IgD-negative memory B cell (primary cell): ENCODE results near the gene DDX28. TPM values are rescaled to one million over a fixed set of nuclear protein-coding genes. Genes with fewer than 3 reads are reported as not detected.
"Not testable (repeated sequence)": the region's sequence is repeated elsewhere in the genome, so short reads cannot be mapped to it uniquely, and the experiment has no call there.

Experiments used
- H3K27ac Mint-ChIP-seq, 3 donors: one replicate each; pipeline ENCODE4 v1.8.0; 2020 to 2022; ENCODE audit warnings: mild to moderate bottlenecking in 3 of 3, mixed read lengths in 3 of 3, moderate library complexity in 1 of 3
- H3K27me3 Mint-ChIP-seq: one replicate; pipeline ENCODE4 v1.8.0; 2021; ENCODE audit warnings: mixed read lengths
- H3K36me3 Mint-ChIP-seq: one replicate; pipeline ENCODE4 v1.8.0; 2020; ENCODE audit warnings: mild to moderate bottlenecking, mixed read lengths
- H3K4me1 Mint-ChIP-seq, 3 donors: one replicate each; pipeline ENCODE4 v1.8.0; 2020 to 2022; ENCODE audit warnings: mixed read lengths in 3 of 3, mild to moderate bottlenecking in 1 of 3
- H3K4me3 Mint-ChIP-seq, 4 donors: one replicate each; pipeline ENCODE4 v1.8.0; 2020 to 2022; ENCODE audit warnings: mild to moderate bottlenecking in 4 of 4, mixed read lengths in 4 of 4, moderate library complexity in 3 of 4
- H3K9me3 Mint-ChIP-seq, 3 donors: one replicate each; pipeline ENCODE4 v1.8.0; 2020 to 2021; ENCODE audit warnings: mixed read lengths in 3 of 3, mild to moderate bottlenecking in 1 of 3
- polyA plus RNA-seq: library from polyadenylated mRNA; unstranded; fragments of 300-500 nt; fragmentation: Illumina TruSeq; gene quantifications from one replicate; pipeline ENCODE4 v1.2.3, GENCODE V29; 2021

DDX28 gene
- polyA plus RNA-seq, 1 donor from 2014 or later, result 35.8 TPM

- no peaks in the 10 kb centered on the region for H3K27me3 Mint-ChIP-seq
- no peak within 1 kb of the TSS for H3K4me3 Mint-ChIP-seq
- H3K9me3 Mint-ChIP-seq, result no peaks in the 10 kb centered on the region
- no peaks in the 10 kb centered on the region for H3K36me3 Mint-ChIP-seq
- peaks cover 4 to 5% (median 5%) of the 10 kb centered on the region in 3 donors for H3K4me1 Mint-ChIP-seq
- H3K27ac Mint-ChIP-seq, result peak within 1 kb of the TSS in 1 of 3 donors; percentile 33
Measured at GRCh38 chr16:68015681-68016080, 7.4 kb downstream of the DDX28 start, which contains the start of gene DPEP2NB. Gene DPEP2NB (minus strand): TSS chr16:68015911. CDS start chr16:68015770, 141 bp downstream.

DNA sequence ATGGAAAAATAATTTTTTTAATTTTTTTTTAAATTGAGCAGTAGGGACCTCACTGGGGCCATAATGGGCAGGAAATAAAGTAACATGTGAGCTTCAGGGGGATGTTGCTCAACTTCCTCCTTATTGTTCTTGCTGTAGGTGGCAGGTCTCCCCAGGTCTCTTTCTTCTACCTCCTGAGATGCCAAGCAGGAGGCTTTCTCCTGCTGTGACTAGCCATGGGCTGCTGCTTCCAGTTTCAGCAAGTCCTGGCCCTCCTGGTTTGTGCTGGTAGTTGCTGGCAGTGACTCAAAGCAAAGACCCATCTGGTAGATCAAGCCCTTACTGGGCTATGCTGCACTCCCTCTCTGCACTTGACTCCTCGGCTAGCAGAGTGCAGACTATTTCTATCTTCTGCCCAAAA lies 9.6 kb downstream of the DDX28 start:
- H3K4me3 Mint-ChIP-seq, result no peak overlapping the region
- H3K4me1 Mint-ChIP-seq, result peaks cover 4 to 5% (median 5%) of the 10 kb centered on the region in 3 donors
- no peaks in the 10 kb centered on the region for H3K36me3 Mint-ChIP-seq
- peak overlapping the region in 1 of 3 donors; percentile 39 for H3K27ac Mint-ChIP-seq
- H3K27me3 Mint-ChIP-seq, result no peaks in the 10 kb centered on the region
- H3K9me3 Mint-ChIP-seq, result no peaks in the 10 kb centered on the region

DNA sequence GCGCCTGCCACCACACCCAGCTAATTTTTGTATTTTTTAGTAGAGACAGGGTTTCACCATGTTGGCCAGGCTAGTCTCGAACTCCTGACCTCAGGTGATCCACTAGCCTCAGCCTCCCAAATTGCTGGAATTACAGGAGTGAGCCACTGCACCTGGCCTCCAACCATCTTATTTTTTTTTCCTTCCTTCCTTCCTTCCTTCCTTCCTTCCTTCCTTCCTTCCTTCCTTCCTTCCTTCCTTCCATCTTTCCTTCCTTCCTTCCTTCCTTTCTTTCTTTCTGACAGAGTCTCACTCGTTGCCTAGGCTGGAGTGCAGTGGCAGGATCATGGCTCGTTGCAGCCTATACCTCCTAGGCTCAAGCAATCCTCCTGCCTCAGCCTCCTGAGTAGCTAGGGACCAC lies 13.2 kb downstream of the DDX28 start:
- H3K4me3 Mint-ChIP-seq, H3K36me3 Mint-ChIP-seq, H3K9me3 Mint-ChIP-seq, H3K27me3 Mint-ChIP-seq: not testable (repeated sequence)
- H3K27ac Mint-ChIP-seq, result peak overlapping the region in 1 of 3 donors; percentile 73
- H3K4me1 Mint-ChIP-seq, result peaks cover 16 to 19% (median 17%) of the 10 kb centered on the region in 3 donors

DNA sequence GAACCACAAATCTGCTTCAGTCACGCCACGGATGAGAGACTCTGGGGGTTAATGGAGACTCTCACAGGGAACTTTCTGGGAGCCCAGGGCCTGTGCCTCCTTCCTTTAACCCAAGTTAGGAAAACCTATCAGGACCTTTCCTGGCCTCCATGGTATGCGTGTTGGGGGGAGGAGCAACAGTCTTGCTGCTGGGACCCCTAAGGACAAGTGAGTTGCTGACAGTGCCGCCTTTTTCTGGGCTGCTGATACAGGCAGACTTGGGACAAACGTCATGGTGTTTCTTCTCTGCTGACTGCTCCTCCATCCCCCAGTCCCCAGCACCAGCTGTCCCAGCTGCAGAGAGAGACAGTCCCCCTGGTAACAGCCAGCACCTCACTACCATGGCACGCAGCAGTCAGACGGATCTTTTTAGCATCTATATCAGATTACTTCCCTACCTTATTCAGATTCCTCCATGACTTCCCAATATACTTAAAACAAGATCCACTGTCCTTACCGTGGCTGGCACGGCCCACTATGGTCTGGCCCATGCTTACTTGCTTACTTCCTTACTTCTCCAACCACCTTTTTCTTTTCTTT lies 13.8 kb downstream of the DDX28 start:
- no peaks in the 10 kb centered on the region for H3K27me3 Mint-ChIP-seq
- peaks cover 16 to 21% (median 20%) of the 10 kb centered on the region in 3 donors for H3K4me1 Mint-ChIP-seq
- H3K9me3 Mint-ChIP-seq, result no peaks in the 10 kb centered on the region
- H3K36me3 Mint-ChIP-seq, result no peaks in the 10 kb centered on the region
- H3K27ac Mint-ChIP-seq, result peak overlapping the region in 1 of 3 donors; percentile 68
- H3K4me3 Mint-ChIP-seq, result no peak overlapping the region

- H3K4me1 Mint-ChIP-seq, result peaks cover 12 to 22% (median 17%) of the 10 kb centered on the region in 3 donors
- no peaks in the 10 kb centered on the region for H3K36me3 Mint-ChIP-seq
- no peaks in the 10 kb centered on the region for H3K9me3 Mint-ChIP-seq
- H3K27ac Mint-ChIP-seq, result peak overlapping the region; percentile 40 to 92 (median 83)
- H3K27me3 Mint-ChIP-seq, result no peaks in the 10 kb centered on the region
- H3K4me3 Mint-ChIP-seq, result peak overlapping the region in 3 of 4 donors; percentile 68 to 80 (median 71)
Measured at GRCh38 chr16:68005786-68006286, 17.2 kb downstream of the DDX28 start.

DNA sequence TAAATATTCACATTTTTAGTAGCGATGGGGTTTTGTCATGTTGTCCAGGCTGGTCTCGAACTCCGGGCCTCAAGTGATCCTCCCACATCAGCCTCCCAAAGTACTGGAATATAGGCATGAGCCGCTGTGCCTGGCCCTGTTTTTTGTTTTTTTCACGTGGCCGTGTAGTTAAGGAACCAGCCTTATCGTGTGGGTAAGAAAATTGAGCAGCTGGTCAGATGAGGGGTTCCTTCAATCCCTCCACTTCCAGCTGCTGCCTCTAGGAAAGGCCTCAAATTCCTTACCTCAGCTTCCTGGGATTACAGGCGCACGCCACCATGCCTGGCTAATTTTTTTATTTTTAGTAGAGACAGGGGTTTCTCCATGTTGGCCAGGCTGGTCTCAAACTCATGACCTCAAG lies 17.8 kb downstream of the DDX28 start:
- peaks cover 2% of the 10 kb centered on the region for H3K36me3 Mint-ChIP-seq
- no peaks in the 10 kb centered on the region for H3K27me3 Mint-ChIP-seq
- peak overlapping the region in 2 of 4 donors; percentile 68 to 80 for H3K4me3 Mint-ChIP-seq

GRCh38 chr16:68003031-68003430 lies 20.0 kb downstream of the DDX28 start:
- H3K27ac Mint-ChIP-seq, result peak overlapping the region in 2 of 3 donors; percentile 6 to 70
- peaks cover 4% of the 10 kb centered on the region for H3K36me3 Mint-ChIP-seq
- no peak overlapping the region for H3K4me3 Mint-ChIP-seq
- H3K27me3 Mint-ChIP-seq, result no peaks in the 10 kb centered on the region
- peaks cover 33 to 40% (median 39%) of the 10 kb centered on the region in 3 donors for H3K4me1 Mint-ChIP-seq
- H3K9me3 Mint-ChIP-seq, result no peaks in the 10 kb centered on the region

More for the DNA sequence above, 17.8 kb downstream of the DDX28 start:
- Mint-ChIP-seq H3K9me3 (no peaks in the 10 kb centered on the region), H3K4me1 (peaks cover 16 to 26% (median 23%) of the 10 kb centered on the region in 3 donors), H3K27ac (peak overlapping the region; percentile 40 to 92 (median 83))

DNA sequence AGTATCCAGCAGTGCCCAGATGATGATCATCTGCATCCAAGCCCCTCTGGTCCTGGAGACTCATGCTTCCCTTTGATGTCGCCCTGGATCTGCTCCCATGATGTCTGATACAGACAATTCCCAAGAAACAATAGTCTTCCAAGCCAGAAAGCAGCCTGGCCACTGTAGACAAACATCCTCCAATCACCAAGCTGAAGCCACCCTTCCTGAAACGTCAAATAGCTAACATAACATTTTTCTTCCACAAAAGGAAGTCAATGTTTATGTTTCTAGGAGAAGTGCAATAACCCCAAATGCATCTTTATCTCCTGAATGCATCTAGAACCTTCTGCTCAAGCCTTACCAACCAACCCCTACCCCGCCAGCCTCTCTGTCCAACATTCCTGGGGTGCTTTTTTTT lies 22.6 kb downstream of the DDX28 start:
- Mint-ChIP-seq H3K36me3 (peaks cover 4% of the 10 kb centered on the region), H3K27ac (peak overlapping the region; percentile 91 to 97 (median 92)), H3K9me3 (no peaks in the 10 kb centered on the region), H3K27me3 (no peaks in the 10 kb centered on the region), H3K4me1 (peaks cover 28 to 36% (median 31%) of the 10 kb centered on the region in 3 donors), H3K4me3 (peak overlapping the region; percentile 93 to 97 (median 94))

GRCh38 chr16:67999985-68000384 lies 23.0 kb downstream of the DDX28 start:
- Mint-ChIP-seq H3K27me3 (no peaks in the 10 kb centered on the region), H3K36me3 (peaks cover 4% of the 10 kb centered on the region), H3K27ac (peak overlapping the region; percentile 91 to 97 (median 92)), H3K4me1 (peaks cover 32 to 38% (median 33%) of the 10 kb centered on the region in 3 donors), H3K4me3 (peak overlapping the region; percentile 93 to 97 (median 94)), H3K9me3 (no peaks in the 10 kb centered on the region)

DNA sequence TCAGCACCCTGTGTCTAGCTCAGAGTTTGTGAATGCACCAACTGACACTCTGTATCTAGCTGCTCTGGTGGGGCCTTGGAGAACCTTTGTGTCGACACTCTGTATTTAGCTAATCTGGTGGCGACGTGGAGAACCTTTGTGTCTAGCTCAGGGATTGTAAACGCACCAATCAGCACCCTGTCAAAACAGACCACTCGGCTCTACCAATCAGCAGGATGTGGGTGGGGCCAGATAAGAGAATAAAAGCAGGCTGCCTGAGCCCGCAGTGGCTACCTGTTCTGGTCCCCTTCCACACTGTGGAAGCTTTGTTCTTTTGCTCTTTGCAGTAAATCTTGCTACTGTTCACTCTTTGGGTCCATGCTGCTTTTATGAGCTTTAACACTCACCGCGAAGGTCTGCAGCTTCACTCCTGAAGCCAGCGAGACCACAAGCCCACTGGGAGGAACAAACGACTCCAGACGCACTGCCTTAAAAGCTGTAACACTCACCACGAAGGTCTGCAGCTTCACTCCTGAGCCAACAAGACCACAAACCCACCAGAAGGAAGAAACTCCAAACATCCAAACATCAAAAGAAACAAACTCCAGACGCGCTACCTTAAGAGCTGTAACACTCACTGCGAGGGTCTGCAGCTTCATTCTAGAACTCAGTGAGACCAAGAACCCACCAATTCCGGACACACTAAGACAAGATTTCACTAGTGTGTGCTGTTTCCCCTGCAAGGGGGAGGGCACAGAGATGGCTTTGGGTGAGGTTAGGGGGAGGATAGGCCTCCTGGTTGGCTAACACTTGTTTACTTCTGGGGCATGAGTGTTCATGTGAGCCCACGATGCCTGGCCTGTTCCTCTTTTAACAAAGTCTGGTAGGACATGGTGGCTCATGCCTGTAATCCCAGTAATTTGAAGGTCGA lies 24.0 kb downstream of the DDX28 start, which contains the start of gene DPEP2:
Gene DPEP2 (minus strand): TSS at position 706 of the 910 bp plus-strand sequence. CDS start 6,272 bp downstream, outside the sequence.
- H3K27me3 Mint-ChIP-seq, H3K36me3 Mint-ChIP-seq, H3K9me3 Mint-ChIP-seq: not testable (repeated sequence)
- Mint-ChIP-seq H3K4me1 (peaks cover 29 to 38% (median 34%) of the 10 kb centered on the region in 3 donors), H3K4me3 (peak within 1 kb of the TSS; percentile 93 to 97 (median 94)), H3K27ac (peak within 1 kb of the TSS; percentile 91 to 97 (median 92))

GRCh38 chr16:67998231-67998778 lies 24.7 kb downstream of the DDX28 start:
- peak overlapping the region in 2 of 3 donors; percentile 91 to 97 for H3K27ac Mint-ChIP-seq
- H3K4me1 Mint-ChIP-seq, result peaks cover 36 to 43% (median 38%) of the 10 kb centered on the region in 3 donors
- H3K9me3 Mint-ChIP-seq, H3K36me3 Mint-ChIP-seq, H3K27me3 Mint-ChIP-seq: not testable (repeated sequence)
- H3K4me3 Mint-ChIP-seq, result peak overlapping the region; percentile 93 to 97 (median 94)

GRCh38 chr16:67996666-67997065 lies 26.4 kb downstream of the DDX28 start:
- Mint-ChIP-seq H3K9me3 (no peaks in the 10 kb centered on the region), H3K27me3 (no peaks in the 10 kb centered on the region), H3K4me3 (no peak overlapping the region), H3K36me3 (peaks cover 4% of the 10 kb centered on the region), H3K27ac (peak overlapping the region; percentile 66 to 98 (median 97)), H3K4me1 (peaks cover 30 to 45% (median 43%) of the 10 kb centered on the region in 3 donors)

DNA sequence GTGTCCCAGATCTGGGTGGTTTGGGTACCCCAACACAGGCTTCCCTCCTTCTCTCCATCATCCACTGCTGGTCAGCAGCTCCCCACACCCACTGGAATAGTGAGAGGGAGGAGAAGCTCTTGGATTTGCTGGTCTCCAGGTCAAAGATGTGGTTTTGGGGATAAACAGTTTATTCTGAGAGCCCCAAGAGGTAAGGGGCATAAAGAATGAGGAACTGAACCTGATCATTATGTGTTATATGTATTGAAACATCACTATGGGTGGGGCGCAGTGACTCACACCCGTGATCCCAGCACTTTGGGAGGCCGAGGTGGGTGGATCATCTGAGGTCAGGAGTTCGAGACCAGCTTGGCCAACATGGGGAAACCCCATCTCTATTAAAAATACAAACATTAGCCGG lies 27.6 kb downstream of the DDX28 start:
- H3K27me3 Mint-ChIP-seq, result no peaks in the 10 kb centered on the region
- H3K36me3 Mint-ChIP-seq, result peaks cover 3% of the 10 kb centered on the region
- H3K4me1 Mint-ChIP-seq, result peaks cover 28 to 44% (median 42%) of the 10 kb centered on the region in 3 donors
- no peaks in the 10 kb centered on the region for H3K9me3 Mint-ChIP-seq
- peak overlapping the region; percentile 34 to 88 (median 77) for H3K4me3 Mint-ChIP-seq
- H3K27ac Mint-ChIP-seq, result peak overlapping the region; percentile 91 to 98 (median 97)

- not testable (repeated sequence) for H3K27me3 Mint-ChIP-seq, H3K36me3 Mint-ChIP-seq, H3K9me3 Mint-ChIP-seq
- Mint-ChIP-seq H3K4me1 (peaks cover 25 to 34% (median 30%) of the 10 kb centered on the region in 3 donors), H3K4me3 (peak overlapping the region; percentile 71 to 91 (median 86)), H3K27ac (peak overlapping the region; percentile 96 to 98 (median 97))
Measured at GRCh38 chr16:67994040-67994408, 29.0 kb downstream of the DDX28 start.
